NCI-H82 treated with DMSO at 0.1 percent for 48 hours (cell line): Measurements from ENCODE around the gene C13orf46.
"Not testable (repeated sequence)": the region's sequence is repeated elsewhere in the genome, so short reads cannot be mapped to it uniquely, and the experiment has no call there.

Experiments used
- DNase-seq: peaks from one replicate; lab custom pipeline; 2025; ENCODE audit not compliant: unreplicated experiment; lab: John Stamatoyannopoulos, UW

Gene C13orf46

GRCh38 chr13:113973218-113974164 lies at the start of gene C13orf46:
C13orf46 (minus strand) TSS chr13:113974076; CDS start chr13:113973997, 79 bp downstream.
- no peak for DNase-seq

GRCh38 chr13:114022876-114023275 lies 49.0 kb upstream of the C13orf46 start:
- DNase-seq, result no peak

- DNase-seq, result no peak
Measured at GRCh38 chr13:114022309-114022669, 48.4 kb upstream of the C13orf46 start.

- DNase-seq, result no peak
Measured at GRCh38 chr13:114021464-114022308, 47.8 kb upstream of the C13orf46 start.

- no peak for DNase-seq
Measured at GRCh38 chr13:114020750-114021463, 47.0 kb upstream of the C13orf46 start.

GRCh38 chr13:114020134-114020533 lies 46.3 kb upstream of the C13orf46 start:
- DNase-seq, result not testable (repeated sequence)

- no peak for DNase-seq
Measured at GRCh38 chr13:114019367-114019766, 45.5 kb upstream of the C13orf46 start.

GRCh38 chr13:114018461-114019055 lies 44.7 kb upstream of the C13orf46 start:
- no peak for DNase-seq

- DNase-seq, result no peak
Measured at GRCh38 chr13:114017966-114018365, 44.1 kb upstream of the C13orf46 start.

GRCh38 chr13:114017028-114017630 lies 43.3 kb upstream of the C13orf46 start:
- DNase-seq, result no peak

GRCh38 chr13:114016321-114017027 lies 42.6 kb upstream of the C13orf46 start:
- no peak for DNase-seq

GRCh38 chr13:114015969-114016295 lies 42.1 kb upstream of the C13orf46 start:
- DNase-seq, result no peak

- no peak for DNase-seq
Measured at GRCh38 chr13:114015111-114015968, 41.5 kb upstream of the C13orf46 start.

- DNase-seq, result no peak
Measured at GRCh38 chr13:114013952-114014629, 40.2 kb upstream of the C13orf46 start.

- no peak for DNase-seq
Measured at GRCh38 chr13:114013336-114013735, 39.5 kb upstream of the C13orf46 start.

GRCh38 chr13:114012921-114013320 lies 39.0 kb upstream of the C13orf46 start:
- DNase-seq, result no peak

- DNase-seq, result no peak
Measured at GRCh38 chr13:114012141-114012540, 38.3 kb upstream of the C13orf46 start.

GRCh38 chr13:114011226-114011625 lies 37.4 kb upstream of the C13orf46 start:
- no peak for DNase-seq
